Fibroblast of lung (primary cell): ENCODE results near the gene NPHP3.

Source experiments
- CTCF ChIP-seq, 2 donors: IDR thresholded peaks in 1 of 2; conservative IDR thresholded peaks in 1 of 2; 1 replicate in 1 of 2; 2 replicates in 1 of 2; pipeline ENCODE4 v1.5.1; 2011 to 2012; ENCODE audit warnings: low read length in 2 of 2, control low read depth in 1 of 2, inconsistent platforms in 1 of 2, low read depth in 1 of 2, mild to moderate bottlenecking in 1 of 2
- EZH2 ChIP-seq: IDR thresholded peaks from 2 replicates; pipeline ENCODE4 v1.5.1; 2012; ENCODE audit warnings: low read length, control low read depth, mild to moderate bottlenecking; ENCODE audit errors: missing control alignments

GRCh38 chr3:132660052-132660810, 62.0 kb downstream of the NPHP3 start, which contains the start of gene UBA5:
- TF ChIP-seq CTCF (conservative IDR thresholded peaks at IDR 0.05 in 1 of 2, IDR thresholded peaks at IDR 0.05 in 1 of 2; ENCODE audit: low read depth in 1 of 2, low read length in 2 of 2): no peak
- no peak for TF ChIP-seq EZH2
